ENCODE results near the gene TACC3. TPM values are rescaled to one million over a fixed set of nuclear protein-coding genes. Genes with fewer than 3 reads are reported as not detected.

The TACC3 gene
- total and polyA plus RNA-seq, 2 of the 8 experiments (the other 6 are each of a cell fraction or from before 2014, with no cell fraction given): 73.8 to 148 TPM

GRCh38 chr4:1712216-1713002, 8.9 kb upstream of the TACC3 start, which contains the start of gene SLBP (continued):
- TF ChIP-seq CTCF (IDR thresholded peaks at IDR 0.05; ENCODE audit: control extremely low read depth in 1 of 3, insufficient read depth in 1 of 3, low read depth in 1 of 3, low read length in 3 of 3) (no peak), HDAC6 (IDR thresholded peaks at IDR 0.05; ENCODE audit: low read depth, low read length) (no peak), CEBPB (IDR thresholded peaks at IDR 0.05; ENCODE audit: low read depth, low read length) (no peak), POLR2AphosphoS5 (IDR thresholded peaks at IDR 0.05; ENCODE audit: low read depth, low read length) (peak; percentile 78), TCF12 (IDR thresholded peaks at IDR 0.05; ENCODE audit: low read depth, low read length) (no peak), SP1 (IDR thresholded peaks at IDR 0.05; ENCODE audit: low read depth, low read length) (0 out of 2 replicates have a peak, but pooled peaks have one; percentile 53), GABPA (IDR thresholded peaks at IDR 0.05; ENCODE audit: borderline replicate concordance, insufficient read depth, low read length) (no peak), ATF2 (IDR thresholded peaks at IDR 0.05; ENCODE audit: low read length) (no peak), SRF (IDR thresholded peaks at IDR 0.05; ENCODE audit: low read depth, low read length) (no peak), TAF7 (optimal IDR thresholded peaks at IDR 0.05; ENCODE audit: borderline replicate concordance, low read depth, low read length) (peak; percentile 19), RAD21 (IDR thresholded peaks at IDR 0.05 in 1 of 2, conservative IDR thresholded peaks at IDR 0.05 in 1 of 2; ENCODE audit: low read depth in 2 of 2, low read length in 2 of 2) (no peak), MAX (IDR thresholded peaks at IDR 0.05) (peak; percentile 92), ATF3 (IDR thresholded peaks at IDR 0.05; ENCODE audit: insufficient read depth, low read depth, low read length) (no peak), SIN3A (conservative IDR thresholded peaks at IDR 0.05 in 1 of 2, IDR thresholded peaks at IDR 0.05 in 1 of 2; ENCODE audit: low read depth in 1 of 2, low read length in 2 of 2) (peak; percentile 65 to 81; a peak in 2 of 4 replicates), CREB1 (IDR thresholded peaks at IDR 0.05) (no peak), KDM5A (IDR thresholded peaks at IDR 0.05; ENCODE audit: low read length) (no peak), EP300 (IDR thresholded peaks at IDR 0.05; ENCODE audit: borderline replicate concordance in 1 of 2, low read depth in 2 of 2, low read length in 2 of 2) (peak in 1 of 2 experiments; percentile 17; a peak in 1 of 3 replicates), NRF1 (IDR thresholded peaks at IDR 0.05; ENCODE audit: low read depth, low read length) (no peak)
